Suprapubic skin (tissue), 3 donors: ENCODE results near the gene HOXA5.

Source experiments
- CTCF ChIP-seq, 2 donors: fragments of 200-600 bp in 1 of 2; fragments of 450-650 bp in 1 of 2; sonication (generic) in 1 of 2; IDR thresholded peaks; one replicate each; pipeline ENCODE4 v1.5.1; 2016 to 2019; ENCODE audit warnings: antibody characterized with exemption in 2 of 2, mild to moderate bottlenecking in 1 of 2, moderate library complexity in 1 of 2
- EP300 ChIP-seq: sonication (generic); formaldehyde crosslinking; IDR thresholded peaks from one replicate; pipeline ENCODE4 v1.6.1; 2017; ENCODE audit warnings: antibody characterized with exemption
- POLR2A ChIP-seq, 2 donors: fragments of 450-650 bp; IDR thresholded peaks; one replicate each; pipeline ENCODE4 v1.6.1; 2017; ENCODE audit warnings: antibody characterized with exemption in 2 of 2, mild to moderate bottlenecking in 2 of 2, moderate library complexity in 2 of 2

DNA sequence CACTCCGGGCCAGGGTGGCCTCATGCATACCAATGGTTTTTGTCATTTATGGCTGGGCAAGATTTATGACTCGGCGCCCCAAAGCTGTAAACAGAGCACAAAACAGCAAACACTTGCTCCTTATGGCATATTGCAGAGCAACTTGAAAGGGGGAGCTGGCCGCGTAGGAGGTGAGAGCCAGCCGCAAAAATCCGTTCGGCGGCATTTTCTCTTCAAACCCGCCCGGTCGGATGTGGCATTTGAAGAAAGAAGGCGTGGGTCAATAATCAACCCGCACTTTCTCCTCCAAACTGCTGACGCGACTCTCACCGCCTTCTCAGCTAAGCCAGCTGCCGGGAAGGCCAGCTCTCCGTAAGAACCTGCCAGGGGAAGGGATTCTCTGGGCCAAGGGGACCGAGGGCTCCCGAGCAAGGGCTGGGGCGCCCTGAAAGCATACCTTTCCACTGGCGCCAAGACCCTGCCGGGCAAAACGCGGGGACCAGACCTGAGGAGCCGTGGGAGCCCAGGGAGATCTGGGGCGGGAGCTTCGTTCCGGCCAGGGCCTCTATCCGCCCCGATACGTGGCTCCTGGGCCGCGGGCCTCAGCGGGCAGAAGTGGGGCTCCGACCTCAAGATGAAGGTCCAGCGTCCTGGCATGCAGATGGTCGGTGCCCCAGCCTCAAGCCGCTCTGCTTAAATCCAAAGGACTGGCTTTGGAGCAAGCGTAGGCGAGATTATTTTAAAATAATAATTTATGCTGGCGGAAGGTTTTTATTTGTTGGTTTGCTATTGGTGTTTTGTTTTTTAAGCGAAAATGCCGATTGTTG, 28.1 kb downstream of the HOXA5 start:
- TF ChIP-seq POLR2A (IDR thresholded peaks at IDR 0.05) (no peak), CTCF (IDR thresholded peaks at IDR 0.05) (no peak), EP300 (no peak)
